Effector memory CD4-positive, alpha-beta T cell (primary cell): ENCODE results near the gene NPIPB2.

Source experiments
- DNase-seq, 3 donors: peaks; one replicate each; pipeline ENCODE4 v3.0.0-alpha.2; 2020
- H3K27ac ChIP-seq: 2 replicates; pipeline ENCODE4 v1.7.0; 2013; ENCODE audit warnings: mild to moderate bottlenecking, low read length, moderate library complexity; ENCODE audit not compliant: insufficient read depth, poor library complexity, severe bottlenecking
- H3K27me3 ChIP-seq: replicated peaks from 2 replicates; pipeline ENCODE4 v1.7.0; 2013; ENCODE audit warnings: mild to moderate bottlenecking, low read length; ENCODE audit not compliant: insufficient read depth, control insufficient read depth, poor library complexity, severe bottlenecking
- H3K36me3 ChIP-seq: 2 replicates; pipeline ENCODE4 v1.7.0; 2013; ENCODE audit warnings: mild to moderate bottlenecking, low read length, moderate library complexity; ENCODE audit not compliant: control insufficient read depth, insufficient read depth
- H3K4me1 ChIP-seq: 2 replicates; pipeline ENCODE4 v1.7.0; 2013; ENCODE audit warnings: low read length, mild to moderate bottlenecking; ENCODE audit not compliant: control insufficient read depth, insufficient read depth, poor library complexity, severe bottlenecking
- H3K4me3 ChIP-seq: 2 replicates; pipeline ENCODE4 v1.7.0; 2013; ENCODE audit warnings: low read length, low read depth, mild to moderate bottlenecking; ENCODE audit not compliant: insufficient read depth, poor library complexity, severe bottlenecking
- H3K9me3 ChIP-seq: 2 replicates; pipeline ENCODE4 v1.7.0; 2013; ENCODE audit warnings: mild to moderate bottlenecking, low read length, moderate library complexity; ENCODE audit not compliant: control insufficient read depth

The NPIPB2 gene

GRCh38 chr16:11903906-11904305 is 37.9 kb downstream of the NPIPB2 start:
- H3K9me3 ChIP-seq: no peaks in the 10 kb centered on the region
- no peak overlapping the region for H3K27ac ChIP-seq
- no peak overlapping the region for H3K4me3 ChIP-seq
- no peaks in the 10 kb centered on the region for H3K36me3 ChIP-seq
- H3K27me3 ChIP-seq: no peaks in the 10 kb centered on the region
- no peak for DNase-seq
- no peaks in the 10 kb centered on the region for H3K4me1 ChIP-seq

GRCh38 chr16:11901091-11901490 is 40.8 kb downstream of the NPIPB2 start:
- Histone ChIP-seq H3K27me3 (no peaks in the 10 kb centered on the region), H3K4me1 (no peaks in the 10 kb centered on the region), H3K27ac (no peak overlapping the region), H3K4me3 (no peak overlapping the region), H3K9me3 (no peaks in the 10 kb centered on the region), H3K36me3 (peaks cover 6% of the 10 kb centered on the region)
- DNase-seq: no peak

- Histone ChIP-seq H3K4me3 (no peak overlapping the region), H3K27ac (no peak overlapping the region), H3K4me1 (no peaks in the 10 kb centered on the region), H3K9me3 (no peaks in the 10 kb centered on the region), H3K27me3 (no peaks in the 10 kb centered on the region), H3K36me3 (peaks cover 29% of the 10 kb centered on the region)
- no peak for DNase-seq
Measured at GRCh38 chr16:11896486-11897176, 45.2 kb downstream of the NPIPB2 start.

GRCh38 chr16:11893571-11893970 is 48.3 kb downstream of the NPIPB2 start:
- Histone ChIP-seq H3K9me3 (no peaks in the 10 kb centered on the region), H3K4me1 (no peaks in the 10 kb centered on the region), H3K36me3 (peaks cover 43% of the 10 kb centered on the region)

GRCh38 chr16:11892761-11893160 is 49.1 kb downstream of the NPIPB2 start:
- no peaks in the 10 kb centered on the region for H3K27me3 ChIP-seq
- no peaks in the 10 kb centered on the region for H3K9me3 ChIP-seq
- no peak overlapping the region for H3K27ac ChIP-seq
- no peak for DNase-seq
- peaks cover 46% of the 10 kb centered on the region for H3K36me3 ChIP-seq
- no peak overlapping the region for H3K4me3 ChIP-seq
- H3K4me1 ChIP-seq: no peaks in the 10 kb centered on the region

More at GRCh38 chr16:11893571-11893970, 48.3 kb downstream of the NPIPB2 start:
- DNase-seq: no peak
- Histone ChIP-seq H3K27me3 (no peaks in the 10 kb centered on the region), H3K27ac (no peak overlapping the region), H3K4me3 (no peak overlapping the region)

- Histone ChIP-seq H3K27me3 (no peaks in the 10 kb centered on the region), H3K36me3 (peaks cover 48% of the 10 kb centered on the region), H3K9me3 (no peaks in the 10 kb centered on the region), H3K4me1 (no peaks in the 10 kb centered on the region), H3K4me3 (no peak overlapping the region), H3K27ac (no peak overlapping the region)
- DNase-seq: no peak
Measured at GRCh38 chr16:11890231-11890965, 51.4 kb downstream of the NPIPB2 start.

GRCh38 chr16:11886881-11887280 is 55.0 kb downstream of the NPIPB2 start:
- Histone ChIP-seq H3K4me1 (no peaks in the 10 kb centered on the region), H3K36me3 (peaks cover 55% of the 10 kb centered on the region), H3K9me3 (no peaks in the 10 kb centered on the region), H3K27me3 (no peaks in the 10 kb centered on the region), H3K4me3 (no peak overlapping the region), H3K27ac (no peak overlapping the region)
- DNase-seq: no peak

- DNase-seq: no peak
- H3K27me3 ChIP-seq: no peaks in the 10 kb centered on the region
- peaks cover 67% of the 10 kb centered on the region for H3K36me3 ChIP-seq
- no peaks in the 10 kb centered on the region for H3K9me3 ChIP-seq
- no peaks in the 10 kb centered on the region for H3K4me1 ChIP-seq
- no peak overlapping the region for H3K4me3 ChIP-seq
- no peak overlapping the region for H3K27ac ChIP-seq
Measured at GRCh38 chr16:11884035-11884434, 57.8 kb downstream of the NPIPB2 start.

GRCh38 chr16:11880007-11880406 is 61.8 kb downstream of the NPIPB2 start:
- Histone ChIP-seq H3K27ac (no peak overlapping the region), H3K4me3 (no peak overlapping the region), H3K4me1 (no peaks in the 10 kb centered on the region), H3K9me3 (no peaks in the 10 kb centered on the region), H3K27me3 (no peaks in the 10 kb centered on the region), H3K36me3 (peaks cover 68% of the 10 kb centered on the region)
- no peak for DNase-seq

- no peaks in the 10 kb centered on the region for H3K27me3 ChIP-seq
- H3K4me3 ChIP-seq: no peak overlapping the region
- H3K27ac ChIP-seq: no peak overlapping the region
- no peaks in the 10 kb centered on the region for H3K4me1 ChIP-seq
- peaks cover 72% of the 10 kb centered on the region for H3K36me3 ChIP-seq
- no peak for DNase-seq
- no peaks in the 10 kb centered on the region for H3K9me3 ChIP-seq
Measured at GRCh38 chr16:11877374-11877773, 64.5 kb downstream of the NPIPB2 start.
